Measurements from ENCODE around the gene CELF4.

CELF4 gene

GRCh38 chr18:37571266-37571665 is 5.7 kb upstream of the CELF4 start:
- FAIRE-seq: no peak

GRCh38 chr18:37570336-37570930 is 4.8 kb upstream of the CELF4 start:
- FAIRE-seq: no peak

GRCh38 chr18:37568671-37569070 is 3.1 kb upstream of the CELF4 start:
- no peak for FAIRE-seq

- no peak for FAIRE-seq
Observed at GRCh38 chr18:37567994-37568359, 2.4 kb upstream of the CELF4 start.

GRCh38 chr18:37567061-37567993 is 1.7 kb upstream of the CELF4 start:
- FAIRE-seq: no peak

GRCh38 chr18:37566479-37567060 is 972 bp upstream of the CELF4 start:
- FAIRE-seq: no peak

GRCh38 chr18:37565977-37566478 is 430 bp upstream of the CELF4 start:
- no peak for FAIRE-seq

GRCh38 chr18:37564711-37565100 is 892 bp downstream of the CELF4 start:
- FAIRE-seq: no peak

GRCh38 chr18:37563931-37564392 is 1.6 kb downstream of the CELF4 start:
- FAIRE-seq: no peak

GRCh38 chr18:37561986-37562385 is 3.6 kb downstream of the CELF4 start:
- FAIRE-seq: no peak

- FAIRE-seq: no peak
Observed at GRCh38 chr18:37560003-37560402, 5.6 kb downstream of the CELF4 start.

GRCh38 chr18:37559194-37559593 is 6.4 kb downstream of the CELF4 start:
- FAIRE-seq: no peak

GRCh38 chr18:37554399-37554787 is 11.2 kb downstream of the CELF4 start:
- FAIRE-seq: no peak

GRCh38 chr18:37553633-37554398 is 11.8 kb downstream of the CELF4 start:
- no peak for FAIRE-seq

GRCh38 chr18:37552286-37552685 is 13.3 kb downstream of the CELF4 start:
- FAIRE-seq: no peak

- no peak for FAIRE-seq
Observed at GRCh38 chr18:37551846-37552245, 13.8 kb downstream of the CELF4 start.

GRCh38 chr18:37551249-37551648 is 14.3 kb downstream of the CELF4 start:
- no peak for FAIRE-seq

GRCh38 chr18:37550118-37550875 is 15.3 kb downstream of the CELF4 start:
- FAIRE-seq: no peak

GRCh38 chr18:37548679-37549289 is 16.8 kb downstream of the CELF4 start:
- FAIRE-seq: no peak

GRCh38 chr18:37547196-37547827 is 18.3 kb downstream of the CELF4 start:
- FAIRE-seq: no peak

- FAIRE-seq: no peak
Observed at GRCh38 chr18:37546651-37547050, 18.9 kb downstream of the CELF4 start.

- FAIRE-seq: no peak
Observed at GRCh38 chr18:37546272-37546537, 19.4 kb downstream of the CELF4 start.

Data from A204.1 (cell line).